Type B pancreatic cell (in vitro differentiated cells): Measurements from ENCODE around the gene SMIM38. TPM values are rescaled to one million over a fixed set of nuclear protein-coding genes. Genes with fewer than 3 reads are reported as not detected.
A peak's percentile ranks its signal among the peaks of the same experiment; 100 is the strongest.
"Not testable (repeated sequence)": the region's sequence is repeated elsewhere in the genome, so short reads cannot be mapped to it uniquely, and the experiment has no call there.

Experiments used
- DNase-seq: peaks from one replicate; pipeline ENCODE4 v3.0.0; 2021; ENCODE audit warnings: mixed read lengths; ENCODE audit not compliant: unreplicated experiment; ENCODE audit errors: extremely low spot score
- H3K27ac Mint-ChIP-seq: 2 replicates; pipeline ENCODE4 v1.8.0; 2021; ENCODE audit warnings: mild to moderate bottlenecking, mixed read lengths
- H3K27me3 Mint-ChIP-seq: 2 replicates; pipeline ENCODE4 v1.8.0; 2021; ENCODE audit warnings: mixed read lengths
- H3K36me3 Mint-ChIP-seq: 2 replicates; pipeline ENCODE4 v1.8.0; 2021; ENCODE audit warnings: mixed read lengths
- H3K4me1 Mint-ChIP-seq: one replicate; pipeline ENCODE4 v1.8.0; 2021; ENCODE audit warnings: mixed read lengths; ENCODE audit not compliant: unreplicated experiment
- H3K4me3 Mint-ChIP-seq: 2 replicates; pipeline ENCODE4 v1.8.0; 2021; ENCODE audit warnings: mild to moderate bottlenecking, mixed read lengths
- H3K9me3 Mint-ChIP-seq: 2 replicates; pipeline ENCODE4 v1.8.0; 2021; ENCODE audit warnings: mixed read lengths
- CTCF ChIP-seq: fragments of 200-600 bp; sonication (generic); conservative IDR thresholded peaks from 2 replicates; pipeline ENCODE4 v1.5.0; 2021; ENCODE audit warnings: antibody characterized with exemption, mild to moderate bottlenecking
- total RNA-seq: library from RNA; stranded (reverse); gene quantifications from 2 replicates; pipeline ENCODE4 v1.2.1, GENCODE V29; 2021; ENCODE audit warnings: low replicate concordance

Gene SMIM38
- total RNA-seq, 1 donor from 2014 or later = 5.3 TPM

GRCh38 chr11:69145050-69145380 lies 10.7 kb upstream of the SMIM38 start:
- Mint-ChIP-seq H3K27me3 (peaks cover 3% of the 10 kb centered on the region), H3K36me3 (peaks cover under 1% of the 10 kb centered on the region), H3K9me3 (peaks cover 10% of the 10 kb centered on the region), H3K4me1 (peaks cover 4% of the 10 kb centered on the region), H3K27ac (no peak overlapping the region), H3K4me3 (no peak overlapping the region)
- no peak for DNase-seq
- no peak for TF ChIP-seq CTCF

DNA sequence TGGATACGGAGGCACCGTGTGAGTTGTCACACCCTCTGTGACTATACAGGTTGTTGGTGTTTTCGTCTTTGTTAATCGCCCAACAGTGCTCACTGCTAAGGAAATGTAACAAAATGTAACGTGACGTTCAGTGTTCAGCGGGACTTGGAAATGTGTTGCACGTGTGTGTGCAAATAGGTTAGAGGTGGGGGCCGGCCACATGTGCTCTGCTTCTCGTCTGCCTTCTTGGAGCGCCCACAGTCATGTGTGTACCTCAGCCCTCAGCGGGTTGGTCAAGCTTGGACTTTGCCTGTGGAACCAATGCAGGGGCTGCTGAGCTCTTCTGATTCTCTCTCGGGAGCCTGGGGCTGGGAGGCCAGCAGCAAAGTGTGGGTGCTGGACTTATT lies 7.4 kb upstream of the SMIM38 start:
- no peak overlapping the region for H3K4me3 Mint-ChIP-seq

DNA sequence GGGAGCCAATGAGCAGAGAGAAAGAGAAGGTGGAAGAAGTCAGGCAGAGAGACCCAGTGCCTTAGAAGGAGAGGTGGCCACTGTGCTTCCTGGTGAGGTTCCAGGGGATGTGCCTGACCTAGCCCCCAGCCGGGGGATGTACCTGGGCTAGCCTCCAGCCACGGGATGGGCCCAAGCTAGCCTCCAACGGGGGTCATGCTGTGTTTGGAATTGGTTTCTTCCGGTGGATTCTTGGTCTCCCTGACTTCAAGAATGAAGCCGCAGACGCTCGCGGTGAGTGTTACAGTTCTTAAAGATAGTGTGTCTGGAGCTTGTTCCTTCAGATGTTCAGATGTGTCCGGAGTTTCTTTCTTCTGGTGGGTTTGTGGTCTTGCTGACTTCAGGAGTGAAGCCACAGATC lies 6.9 kb upstream of the SMIM38 start:
- Mint-ChIP-seq H3K36me3 (peaks cover 4% of the 10 kb centered on the region), H3K27ac (peak overlapping the region; percentile 61), H3K4me1 (peaks cover 20% of the 10 kb centered on the region), H3K4me3 (no peak overlapping the region), H3K9me3 (peaks cover 10% of the 10 kb centered on the region), H3K27me3 (peaks cover 18% of the 10 kb centered on the region)
- TF ChIP-seq CTCF = no peak
- DNase-seq = no peak

More for the DNA sequence above, 7.4 kb upstream of the SMIM38 start:
- Mint-ChIP-seq H3K9me3 (peaks cover 10% of the 10 kb centered on the region), H3K4me1 (peaks cover 18% of the 10 kb centered on the region), H3K27ac (peak overlapping the region; percentile 61), H3K36me3 (peaks cover 4% of the 10 kb centered on the region), H3K27me3 (peaks cover 17% of the 10 kb centered on the region)
- no peak for DNase-seq
- no peak for TF ChIP-seq CTCF

- not testable (repeated sequence) for DNase-seq, H3K27ac Mint-ChIP-seq, H3K36me3 Mint-ChIP-seq, H3K9me3 Mint-ChIP-seq, H3K4me3 Mint-ChIP-seq
- peaks cover 20% of the 10 kb centered on the region for H3K4me1 Mint-ChIP-seq
- H3K27me3 Mint-ChIP-seq = peaks cover 18% of the 10 kb centered on the region
These were observed 6.2 kb upstream of the SMIM38 start for GRCh38 chr11:69149338-69150045.

- H3K27me3 Mint-ChIP-seq = peaks cover 18% of the 10 kb centered on the region
- DNase-seq = no peak
- peaks cover 10% of the 10 kb centered on the region for H3K9me3 Mint-ChIP-seq
- TF ChIP-seq CTCF = no peak
- H3K36me3 Mint-ChIP-seq = peaks cover 4% of the 10 kb centered on the region
- no peak overlapping the region for H3K27ac Mint-ChIP-seq
- peak overlapping the region; percentile 11 for H3K4me3 Mint-ChIP-seq
- H3K4me1 Mint-ChIP-seq = peaks cover 20% of the 10 kb centered on the region
These were observed 5.6 kb upstream of the SMIM38 start for GRCh38 chr11:69150175-69150574.

GRCh38 chr11:69151836-69152235 lies 3.9 kb upstream of the SMIM38 start:
- Mint-ChIP-seq H3K4me1 (peaks cover 25% of the 10 kb centered on the region), H3K9me3 (no peaks in the 10 kb centered on the region), H3K27ac (peak overlapping the region; percentile 56), H3K27me3 (peaks cover 18% of the 10 kb centered on the region), H3K4me3 (peak overlapping the region; percentile 75), H3K36me3 (peaks cover 4% of the 10 kb centered on the region)
- DNase-seq = peak; percentile 42
- TF ChIP-seq CTCF = no peak
